ENCODE measurements around the gene MAGEB17.

The MAGEB17 gene

GRCh38 chrX:16142246-16142558, 25.1 kb upstream of the MAGEB17 start:
- TF ChIP-seq CTCF (IDR thresholded peaks at IDR 0.05), result no peak

GRCh38 chrX:16143968-16144367, 23.3 kb upstream of the MAGEB17 start:
- no peak for TF ChIP-seq CTCF (IDR thresholded peaks at IDR 0.05)

- TF ChIP-seq CTCF (IDR thresholded peaks at IDR 0.05), result no peak
These were observed 22.9 kb upstream of the MAGEB17 start for GRCh38 chrX:16144420-16144819.

- TF ChIP-seq CTCF (IDR thresholded peaks at IDR 0.05), result no peak
These were observed 21.6 kb upstream of the MAGEB17 start for GRCh38 chrX:16145656-16146055.

- no peak for TF ChIP-seq CTCF (IDR thresholded peaks at IDR 0.05)
These were observed 18.4 kb upstream of the MAGEB17 start for GRCh38 chrX:16148896-16149295.

GRCh38 chrX:16155581-16156096, 11.6 kb upstream of the MAGEB17 start:
- TF ChIP-seq CTCF (IDR thresholded peaks at IDR 0.05), result no peak

GRCh38 chrX:16156692-16157331, 10.5 kb upstream of the MAGEB17 start:
- TF ChIP-seq CTCF (IDR thresholded peaks at IDR 0.05), result no peak

GRCh38 chrX:16160729-16161128, 6.6 kb upstream of the MAGEB17 start:
- no peak for TF ChIP-seq CTCF (IDR thresholded peaks at IDR 0.05)

Data from LNCAP (cell line).